SU-DHL-6 (cell line): ENCODE measurements around the gene DNAJB7.

Experiments
- H2AFZ ChIP-seq: fragments of 200-600 bp; sonication (generic); 2 replicates; pipeline ENCODE4 v1.6.1; 2014; ENCODE audit warnings: low read depth, mild to moderate bottlenecking, moderate library complexity, mixed read lengths, antibody characterized with exemption, low read length; ENCODE audit not compliant: severe bottlenecking
- H3F3A ChIP-seq: fragments of 200-600 bp; shearing (Covaris generic); 2 replicates; pipeline ENCODE4 v1.6.0; 2016; ENCODE audit warnings: antibody characterized with exemption, mild to moderate bottlenecking; ENCODE audit not compliant: insufficient read depth
- H3K27ac ChIP-seq: fragments of 200-600 bp; sonication (generic); 2 replicates; pipeline ENCODE4 v1.5.1; 2016; ENCODE audit warnings: low read depth, mild to moderate bottlenecking, low read length, moderate library complexity, mixed read lengths
- H3K27me3 ChIP-seq: fragments of 200-600 bp; sonication (generic), shearing (Covaris generic); 2 replicates; pipeline ENCODE4 v1.6.0; 2014; ENCODE audit warnings: mild to moderate bottlenecking, low read length
- H3K36me3 ChIP-seq: fragments of 200-600 bp; sonication (generic); 2 replicates; pipeline ENCODE4 v1.6.1; 2014; ENCODE audit warnings: mild to moderate bottlenecking, low read length, mixed read lengths
- H3K4me2 ChIP-seq: fragments of 300-600, 200-600 bp; shearing (Covaris generic), sonication (generic); 2 replicates; pipeline ENCODE4 v1.6.0; 2014; ENCODE audit warnings: low read length, low read depth, mild to moderate bottlenecking; ENCODE audit not compliant: poor library complexity, severe bottlenecking
- H3K4me3 ChIP-seq: fragments of 200-600 bp; sonication (generic); 2 replicates; pipeline ENCODE4 v1.5.1; 2014; ENCODE audit warnings: antibody characterized with exemption, low read length, mild to moderate bottlenecking, mixed read lengths; ENCODE audit not compliant: insufficient read depth, poor library complexity, severe bottlenecking
- H3K79me2 ChIP-seq: fragments of 200-600 bp; sonication (generic); 2 replicates; pipeline ENCODE4 v1.6.1; 2014; ENCODE audit warnings: mild to moderate bottlenecking, low read length, moderate library complexity; ENCODE audit not compliant: insufficient read depth
- H3K9ac ChIP-seq: fragments of 200-600 bp; sonication (generic); 2 replicates; pipeline ENCODE4 v1.7.0; 2014; ENCODE audit warnings: mild to moderate bottlenecking, low read length
- H3K9me2 ChIP-seq: fragments of 200-600 bp; sonication (generic); replicated peaks from 2 replicates; pipeline ENCODE4 v1.6.1; 2014; ENCODE audit warnings: low read length; ENCODE audit not compliant: insufficient read depth
- H3K9me3 ChIP-seq: fragments of 200-600 bp; sonication (generic); 2 replicates; pipeline ENCODE4 v1.6.1; 2014; ENCODE audit warnings: low read length, mixed read lengths; ENCODE audit not compliant: insufficient read depth
- H4K20me1 ChIP-seq: fragments of 200-600 bp; sonication (generic); 2 replicates; pipeline ENCODE4 v1.6.1; 2014; ENCODE audit warnings: low read depth, mild to moderate bottlenecking, antibody characterized with exemption, low read length, moderate library complexity, mixed read lengths
- EZH2phosphoT487 ChIP-seq: fragments of 200-600 bp; sonication (generic), shearing (Covaris generic); conservative IDR thresholded peaks from 2 replicates; pipeline ENCODE4 v1.6.1; 2018; ENCODE audit warnings: mild to moderate bottlenecking, antibody characterized with exemption, low read length, moderate library complexity, mixed read lengths
- TF ChIP-seq, protein P1 (sequence below): fragments of 200-600 bp; sonication (generic); IDR thresholded peaks from one replicate; pipeline ENCODE4 v1.5.1; 2017; ENCODE audit warnings: antibody characterized with exemption, mild to moderate bottlenecking, low read length, moderate library complexity; ENCODE audit not compliant: insufficient read depth, poor library complexity, severe bottlenecking

The DNAJB7 gene

DNA sequence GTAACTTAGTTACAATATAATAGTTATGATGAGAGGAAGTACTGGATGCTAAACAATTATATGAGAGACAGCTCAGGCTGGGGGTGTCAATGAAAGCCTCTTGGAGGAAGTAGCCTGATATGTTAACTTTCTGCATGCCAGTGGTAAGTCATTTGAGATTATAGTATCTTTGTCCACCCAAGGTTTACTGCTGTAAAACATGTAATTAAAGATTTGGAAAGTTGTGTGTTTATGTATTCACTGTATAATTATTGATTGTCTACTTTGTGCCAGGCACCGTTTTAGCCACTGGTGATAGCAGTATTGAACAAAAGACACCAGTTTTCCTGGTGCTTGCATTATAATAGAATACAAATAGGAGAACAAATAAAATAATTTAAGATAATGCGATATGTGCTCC, 624 bp upstream of the DNAJB7 start:
- no peak for TF ChIP-seq EZH2phosphoT487
- TF ChIP-seq, protein P1, sequence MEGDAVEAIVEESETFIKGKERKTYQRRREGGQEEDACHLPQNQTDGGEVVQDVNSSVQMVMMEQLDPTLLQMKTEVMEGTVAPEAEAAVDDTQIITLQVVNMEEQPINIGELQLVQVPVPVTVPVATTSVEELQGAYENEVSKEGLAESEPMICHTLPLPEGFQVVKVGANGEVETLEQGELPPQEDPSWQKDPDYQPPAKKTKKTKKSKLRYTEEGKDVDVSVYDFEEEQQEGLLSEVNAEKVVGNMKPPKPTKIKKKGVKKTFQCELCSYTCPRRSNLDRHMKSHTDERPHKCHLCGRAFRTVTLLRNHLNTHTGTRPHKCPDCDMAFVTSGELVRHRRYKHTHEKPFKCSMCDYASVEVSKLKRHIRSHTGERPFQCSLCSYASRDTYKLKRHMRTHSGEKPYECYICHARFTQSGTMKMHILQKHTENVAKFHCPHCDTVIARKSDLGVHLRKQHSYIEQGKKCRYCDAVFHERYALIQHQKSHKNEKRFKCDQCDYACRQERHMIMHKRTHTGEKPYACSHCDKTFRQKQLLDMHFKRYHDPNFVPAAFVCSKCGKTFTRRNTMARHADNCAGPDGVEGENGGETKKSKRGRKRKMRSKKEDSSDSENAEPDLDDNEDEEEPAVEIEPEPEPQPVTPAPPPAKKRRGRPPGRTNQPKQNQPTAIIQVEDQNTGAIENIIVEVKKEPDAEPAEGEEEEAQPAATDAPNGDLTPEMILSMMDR: no peak
- H3K4me3 ChIP-seq: no peak overlapping the region
- no peaks in the 10 kb centered on the region for H3K9me3 ChIP-seq
- no peak overlapping the region for H2AFZ ChIP-seq
- H3K4me2 ChIP-seq: no peak overlapping the region
- peaks cover 51% of the 10 kb centered on the region for H3K79me2 ChIP-seq
- H4K20me1 ChIP-seq: no peaks in the 10 kb centered on the region
- no peaks in the 10 kb centered on the region for H3K9me2 ChIP-seq
- no peak overlapping the region for H3K9ac ChIP-seq
- H3K27me3 ChIP-seq: no peaks in the 10 kb centered on the region
- peaks cover 8% of the 10 kb centered on the region; the same call in 1 of the 2 replicates for H3F3A ChIP-seq
- H3K36me3 ChIP-seq: peaks cover 6% of the 10 kb centered on the region; the same call in 1 of the 2 replicates
- no peak overlapping the region for H3K27ac ChIP-seq

GRCh38 chr22:40857309-40857855, 4.5 kb downstream of the DNAJB7 start:
- TF ChIP-seq, protein P1: no peak
- Histone ChIP-seq H3K36me3 (peaks cover 6% of the 10 kb centered on the region; the same call in 1 of the 2 replicates), H3F3A (peaks cover 21% of the 10 kb centered on the region), H4K20me1 (peaks cover 5% of the 10 kb centered on the region; the same call in 1 of the 2 replicates), H3K27ac (peak overlapping the region; percentile 89), H3K27me3 (no peaks in the 10 kb centered on the region), H3K79me2 (peaks cover 88% of the 10 kb centered on the region), H3K4me3 (peak overlapping the region; percentile 89), H2AFZ (peak overlapping the region; percentile 88), H3K4me2 (peak overlapping the region; percentile 98), H3K9ac (peak overlapping the region; percentile 77), H3K9me2 (no peaks in the 10 kb centered on the region), H3K9me3 (no peaks in the 10 kb centered on the region)

DNA sequence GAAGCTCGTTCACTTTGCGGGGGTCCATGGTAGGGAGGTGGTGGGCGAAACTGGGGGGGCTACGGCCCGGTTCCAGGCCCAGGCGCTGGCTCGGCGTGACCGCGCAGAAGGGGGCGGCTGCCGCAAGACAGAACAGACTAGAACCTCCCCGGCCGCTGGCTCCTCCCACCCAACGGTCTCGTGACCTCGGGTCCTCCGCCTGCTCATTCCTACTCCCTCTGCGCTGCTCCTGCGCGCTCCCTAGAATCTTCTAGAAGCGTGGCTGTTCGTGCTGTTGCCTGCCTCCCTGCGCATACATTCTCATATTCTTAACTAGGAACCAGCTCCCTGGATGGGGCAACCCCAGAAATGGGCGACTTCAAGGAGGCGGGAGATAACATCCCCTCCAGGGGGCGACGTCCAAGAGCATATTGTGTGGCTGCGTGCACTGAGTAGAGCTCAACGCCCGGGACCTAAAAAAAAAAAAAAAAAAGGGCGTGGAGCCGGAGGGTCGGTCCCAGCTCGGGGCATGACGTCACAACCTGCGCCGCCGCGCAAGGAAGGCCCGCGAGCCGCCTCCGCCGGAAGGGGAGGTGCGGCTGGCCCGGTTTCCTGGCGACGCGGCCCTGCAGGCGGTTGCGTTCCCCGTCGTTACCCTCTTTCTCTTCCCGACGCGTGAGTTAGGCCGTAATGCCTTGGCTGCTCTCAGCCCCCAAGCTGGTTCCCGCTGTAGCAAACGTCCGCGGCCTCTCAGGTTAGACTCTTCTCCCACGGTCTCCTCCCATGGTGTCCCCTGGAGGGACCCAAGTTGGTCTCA, 5.2 kb downstream of the DNAJB7 start, which contains the start of the genes ST13 and XPNPEP3:
TSS of gene ST13 (minus strand) at position 127 of the 796 bp plus-strand sequence. CDS start at position 28, 99 bp downstream.
TSS of gene XPNPEP3 (plus strand) at position 636 of the 796 bp plus-strand sequence. CDS start at position 670, 34 bp downstream.
- Histone ChIP-seq H3K27ac (peak within 1 kb of the TSS; percentile 89), H3K4me3 (peak within 1 kb of the TSS; percentile 89), H3F3A (peaks cover 21% of the 10 kb centered on the region), H3K4me2 (peak within 1 kb of the TSS; percentile 98), H4K20me1 (peaks cover 5% of the 10 kb centered on the region; the same call in 1 of the 2 replicates), H3K79me2 (peaks cover 92% of the 10 kb centered on the region), H3K27me3 (no peaks in the 10 kb centered on the region), H3K9me2 (no peaks in the 10 kb centered on the region), H3K9me3 (no peaks in the 10 kb centered on the region), H3K36me3 (peaks cover 6% of the 10 kb centered on the region; the same call in 1 of the 2 replicates), H3K9ac (peak within 1 kb of the TSS; percentile 77), H2AFZ (peak within 1 kb of the TSS; percentile 88)
- TF ChIP-seq, protein P1: peak; percentile 47
- TF ChIP-seq EZH2phosphoT487: no peak
